Activated CD8-positive, alpha-beta memory T cell treated with anti-CD3 and anti-CD28 coated beads, Interleukin-2, amount 10 ng/mL, durations not matched to agents 7 days and 5 days (primary cell): Measurements from ENCODE around the gene C6orf89. TPM values are rescaled to one million over a fixed set of nuclear protein-coding genes. Genes with fewer than 3 reads are reported as not detected.
A peak's percentile ranks its signal among the peaks of the same experiment; 100 is the strongest.

Experiments used
- ATAC-seq: fragments of 150-1000 bp; cut with Tn5 transposase; one replicate; pipeline ENCODE4 v1.10.0; 2021; ENCODE audit warnings: moderate library complexity
- CTCF ChIA-PET: fragments of 350-600 bp; sonication (Branson Sonifier 250); formaldehyde crosslinking; loops from one replicate; lab custom pipeline; 2021; ENCODE audit warnings: antibody characterized with exemption; lab: Charles Lee
- DNase-seq: peaks from one replicate; pipeline ENCODE4 v3.0.0-alpha.2; 2020
- H3K27ac Mint-ChIP-seq: one replicate; pipeline ENCODE4 v1.8.0; 2021; ENCODE audit warnings: mild to moderate bottlenecking, mixed read lengths
- H3K27me3 Mint-ChIP-seq: one replicate; pipeline ENCODE4 v1.8.0; 2021; ENCODE audit warnings: mixed read lengths
- H3K36me3 Mint-ChIP-seq: one replicate; pipeline ENCODE4 v1.8.0; 2021; ENCODE audit warnings: mild to moderate bottlenecking, mixed read lengths
- H3K4me1 Mint-ChIP-seq: one replicate; pipeline ENCODE4 v1.8.0; 2021; ENCODE audit warnings: mixed read lengths
- H3K4me3 Mint-ChIP-seq: one replicate; pipeline ENCODE4 v1.8.0; 2021; ENCODE audit warnings: mild to moderate bottlenecking, moderate library complexity, mixed read lengths
- H3K9me3 Mint-ChIP-seq: one replicate; pipeline ENCODE4 v1.8.0; 2022; ENCODE audit warnings: low read depth, mixed read lengths
- total RNA-seq, 2 experiments: library from RNA; stranded (reverse); gene quantifications; one replicate each; pipeline ENCODE4 v1.2.3, GENCODE V29; 2021

Gene C6orf89
- total RNA-seq, 2 experiments from 2014 or later = 46.4 to 47.7 TPM

GRCh38 chr6:36907781-36908180 lies 22.0 kb downstream of the C6orf89 start:
- peaks cover 49% of the 10 kb centered on the region for H3K36me3 Mint-ChIP-seq
- H3K4me1 Mint-ChIP-seq = peaks cover 46% of the 10 kb centered on the region
- DNase-seq (no peak), ATAC-seq (no peak)
- no peak overlapping the region for H3K27ac Mint-ChIP-seq
- CTCF ChIA-PET = interaction anchor here (1.5 to 1.6 kb wide), 2 partner anchors 78 to 110 kb away, joined by 4 to 5 read pairs; partner anchors contain the start of gene MTCH1
- H3K4me3 Mint-ChIP-seq = no peak overlapping the region
- no peaks in the 10 kb centered on the region for H3K9me3 Mint-ChIP-seq
- no peaks in the 10 kb centered on the region for H3K27me3 Mint-ChIP-seq

GRCh38 chr6:36908747-36909146 lies 23.0 kb downstream of the C6orf89 start:
- Mint-ChIP-seq H3K9me3 (no peaks in the 10 kb centered on the region), H3K4me1 (peaks cover 55% of the 10 kb centered on the region), H3K36me3 (peaks cover 44% of the 10 kb centered on the region), H3K27ac (no peak overlapping the region), H3K4me3 (no peak overlapping the region), H3K27me3 (no peaks in the 10 kb centered on the region)
- ATAC-seq (no peak), DNase-seq (no peak)
- CTCF ChIA-PET = interaction anchor here (1.5 kb wide), 1 partner anchor 109 kb away, joined by 5 read pairs; no protein-coding TSS in a partner anchor

DNA sequence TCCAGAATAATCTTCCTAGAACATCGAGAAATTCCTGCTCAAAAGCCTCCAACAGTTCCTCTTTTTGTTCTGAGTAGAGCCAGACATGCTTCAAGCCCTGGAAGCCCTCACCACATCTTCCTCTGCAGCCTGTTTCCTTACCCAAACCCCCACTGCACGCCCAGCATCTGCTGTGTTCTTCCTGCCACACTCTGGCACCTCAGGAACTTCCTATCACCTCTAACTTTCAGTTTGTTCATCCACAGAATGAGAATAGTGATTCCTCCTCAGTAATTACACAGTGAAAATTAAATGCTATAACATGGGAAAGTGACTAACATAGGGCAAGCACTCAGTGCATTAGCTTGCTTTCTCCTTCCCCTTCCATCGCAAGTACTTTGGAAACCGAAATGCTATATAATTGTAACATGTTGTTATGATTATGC lies 26.3 kb downstream of the C6orf89 start:
- Mint-ChIP-seq H3K4me3 (peak overlapping the region; percentile 66), H3K27ac (peak overlapping the region; percentile 89), H3K36me3 (peaks cover 42% of the 10 kb centered on the region), H3K4me1 (peaks cover 63% of the 10 kb centered on the region), H3K27me3 (no peaks in the 10 kb centered on the region), H3K9me3 (no peaks in the 10 kb centered on the region)
- peak; percentile 28 for ATAC-seq
- CTCF ChIA-PET = interaction anchor here (0.6 to 6.9 kb wide), 5 partner anchors 9 to 107 kb away, joined by 3 to 43 read pairs (median 8); partner anchors contain the start of genes C6orf89 and PI16
- peak; percentile 64 for DNase-seq

- Mint-ChIP-seq H3K4me1 (peaks cover 61% of the 10 kb centered on the region), H3K27me3 (no peaks in the 10 kb centered on the region), H3K27ac (peak overlapping the region; percentile 89), H3K9me3 (no peaks in the 10 kb centered on the region), H3K36me3 (peaks cover 44% of the 10 kb centered on the region), H3K4me3 (peak overlapping the region; percentile 66)
- DNase-seq (peak; percentile 88), ATAC-seq (peak; percentile 89)
- CTCF ChIA-PET = interaction anchor here (0.9 to 6.9 kb wide), 4 partner anchors 27 to 106 kb away, joined by 3 to 43 read pairs (median 16); partner anchors contain the start of genes C6orf89 and PI16
Measured at GRCh38 chr6:36912586-36912985, 26.8 kb downstream of the C6orf89 start.

DNA sequence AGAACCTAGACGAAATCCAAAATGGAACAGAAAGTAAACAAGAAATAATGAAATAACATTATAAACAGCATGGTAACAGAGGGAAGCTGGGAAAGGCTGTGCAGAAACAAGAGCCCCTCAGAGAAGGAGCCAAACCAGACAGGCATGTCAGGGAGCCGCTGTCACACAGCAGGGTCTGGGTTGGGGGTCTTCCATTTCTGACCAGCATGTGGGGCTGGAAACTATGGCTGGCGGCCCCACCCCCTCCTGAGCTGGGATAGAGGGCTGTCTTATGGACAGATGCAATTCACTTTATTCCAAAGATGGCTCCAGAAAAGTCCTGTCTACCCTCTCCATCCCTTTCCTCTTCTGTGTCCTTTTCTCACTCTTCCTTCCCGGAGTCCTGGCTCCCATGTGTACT lies 27.3 kb downstream of the C6orf89 start:
- DNase-seq (peak; percentile 54), ATAC-seq (no peak)
- H3K27ac Mint-ChIP-seq = peak overlapping the region; percentile 89
- no peaks in the 10 kb centered on the region for H3K27me3 Mint-ChIP-seq
- peaks cover 42% of the 10 kb centered on the region for H3K36me3 Mint-ChIP-seq
- H3K9me3 Mint-ChIP-seq = no peaks in the 10 kb centered on the region
- H3K4me1 Mint-ChIP-seq = peaks cover 61% of the 10 kb centered on the region
- H3K4me3 Mint-ChIP-seq = peak overlapping the region; percentile 66
- CTCF ChIA-PET = interaction anchor here (0.7 to 6.9 kb wide), 5 partner anchors 10 to 106 kb away, joined by 3 to 43 read pairs (median 8); partner anchors contain the start of genes C6orf89 and PI16

GRCh38 chr6:36914227-36914794 lies 28.6 kb downstream of the C6orf89 start:
- peaks cover 57% of the 10 kb centered on the region for H3K4me1 Mint-ChIP-seq
- no peak overlapping the region for H3K4me3 Mint-ChIP-seq
- no peak for ATAC-seq

GRCh38 chr6:36915599-36915998 lies 29.8 kb downstream of the C6orf89 start:
- DNase-seq = no peak
- Mint-ChIP-seq H3K36me3 (peaks cover 40% of the 10 kb centered on the region), H3K4me3 (no peak overlapping the region), H3K27me3 (no peaks in the 10 kb centered on the region), H3K4me1 (peaks cover 58% of the 10 kb centered on the region), H3K27ac (peak overlapping the region; percentile 7), H3K9me3 (no peaks in the 10 kb centered on the region)
- CTCF ChIA-PET = interaction anchor here (1.9 to 6.9 kb wide), 3 partner anchors 30 to 103 kb away, joined by 4 to 43 read pairs (median 23); partner anchors contain the start of genes C6orf89 and PPIL1
- no peak for ATAC-seq

More at GRCh38 chr6:36914227-36914794, 28.6 kb downstream of the C6orf89 start:
- Mint-ChIP-seq H3K36me3 (peaks cover 37% of the 10 kb centered on the region), H3K27ac (peak overlapping the region; percentile 89), H3K9me3 (no peaks in the 10 kb centered on the region), H3K27me3 (no peaks in the 10 kb centered on the region)
- CTCF ChIA-PET = interaction anchor here (0.6 to 6.9 kb wide), 12 partner anchors 9 to 131 kb away, joined by 3 to 43 read pairs (median 4); partner anchors contain the start of genes C6orf89 and PPIL1
- no peak for DNase-seq

DNA sequence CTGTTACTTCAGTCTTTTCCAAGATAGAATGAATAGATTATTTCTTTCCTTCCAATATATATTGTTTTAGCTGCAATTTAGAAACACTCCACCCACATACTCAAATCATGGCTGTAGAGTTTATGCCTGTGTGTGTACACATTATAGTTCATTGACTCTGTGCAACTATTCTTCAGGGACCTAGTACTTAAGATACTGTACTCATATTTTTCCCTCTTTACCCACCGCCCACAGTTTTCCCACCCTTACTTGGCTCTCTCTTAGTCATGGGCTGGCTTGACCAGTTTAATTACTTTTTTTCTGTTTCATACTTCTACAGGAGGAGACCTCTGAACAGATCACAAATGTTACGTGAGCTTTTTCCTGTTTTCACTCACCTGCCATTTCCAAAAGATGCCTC lies 30.4 kb downstream of the C6orf89 start:
- Mint-ChIP-seq H3K27me3 (no peaks in the 10 kb centered on the region), H3K4me3 (no peak overlapping the region), H3K36me3 (peaks cover 41% of the 10 kb centered on the region), H3K27ac (no peak overlapping the region), H3K4me1 (peaks cover 52% of the 10 kb centered on the region), H3K9me3 (no peaks in the 10 kb centered on the region)
- CTCF ChIA-PET = interaction anchor here (1.1 to 6.9 kb wide), 3 partner anchors 20 to 103 kb away, joined by 3 to 43 read pairs (median 3); no protein-coding TSS in a partner anchor
- DNase-seq (no peak), ATAC-seq (no peak)

DNA sequence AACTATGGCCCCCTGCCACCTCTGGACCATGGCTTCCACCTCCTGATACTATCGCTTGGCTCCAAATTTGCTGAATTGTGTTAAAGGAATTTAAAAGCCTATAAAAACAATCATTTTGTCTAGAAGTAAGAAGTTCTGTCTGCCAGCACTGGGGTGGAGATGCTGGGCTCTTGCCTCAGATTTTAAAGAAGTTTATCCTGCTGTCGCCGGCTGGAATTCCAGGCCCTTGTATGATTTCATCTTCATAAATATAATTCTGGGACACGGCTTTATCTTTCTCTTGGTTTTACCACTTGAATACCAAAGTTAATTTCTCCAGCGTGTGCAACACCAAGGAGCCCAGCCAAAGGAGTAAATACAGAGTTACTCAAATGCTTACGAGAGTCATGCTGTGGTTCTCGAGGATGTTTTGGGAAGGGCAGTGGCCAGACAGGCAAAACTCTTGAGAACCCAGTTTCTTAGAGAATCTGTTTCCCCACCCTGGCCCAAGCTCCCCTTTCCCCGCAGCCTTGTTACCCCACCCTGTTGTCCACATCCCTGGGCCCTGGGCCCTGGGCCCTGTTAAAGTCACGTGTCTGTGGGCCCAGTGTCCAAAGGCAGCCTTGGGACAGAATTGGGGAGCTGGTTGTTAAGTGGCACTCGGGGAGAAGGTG lies 31.9 kb downstream of the C6orf89 start:
- ATAC-seq (no peak), DNase-seq (no peak)
- H3K27me3 Mint-ChIP-seq = no peaks in the 10 kb centered on the region
- no peak overlapping the region for H3K4me3 Mint-ChIP-seq
- H3K4me1 Mint-ChIP-seq = peaks cover 40% of the 10 kb centered on the region
- peaks cover 39% of the 10 kb centered on the region for H3K36me3 Mint-ChIP-seq
- H3K9me3 Mint-ChIP-seq = no peaks in the 10 kb centered on the region
- CTCF ChIA-PET = interaction anchor here (1.2 to 1.5 kb wide), 3 partner anchors 19 to 135 kb away, joined by 3 to 5 read pairs (median 3); no protein-coding TSS in a partner anchor
- H3K27ac Mint-ChIP-seq = no peak overlapping the region

DNA sequence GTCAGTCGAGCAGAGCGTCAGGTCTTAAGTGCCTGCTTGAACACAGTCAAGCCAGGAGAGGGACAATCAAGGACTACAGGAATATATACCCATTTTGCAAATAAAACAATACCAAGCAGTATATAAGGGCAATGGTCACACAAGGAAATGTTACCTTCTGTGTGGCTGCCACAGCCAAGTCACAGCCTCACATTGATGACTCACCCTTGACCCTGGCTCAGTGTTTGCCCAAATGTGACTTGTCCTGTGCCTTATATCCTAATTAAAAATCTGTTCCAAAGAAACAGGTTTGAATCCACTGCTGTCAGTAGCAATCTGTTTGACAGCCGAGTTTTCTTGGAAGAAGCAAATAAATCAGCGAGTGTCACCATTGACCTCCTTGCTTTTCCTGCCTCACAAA lies 34.3 kb downstream of the C6orf89 start:
- no peaks in the 10 kb centered on the region for H3K9me3 Mint-ChIP-seq
- no peak for ATAC-seq
- no peaks in the 10 kb centered on the region for H3K27me3 Mint-ChIP-seq
- no peak overlapping the region for H3K4me3 Mint-ChIP-seq
- no peak for DNase-seq
- peaks cover 41% of the 10 kb centered on the region for H3K4me1 Mint-ChIP-seq
- no peak overlapping the region for H3K27ac Mint-ChIP-seq
- H3K36me3 Mint-ChIP-seq = peaks cover 34% of the 10 kb centered on the region
- CTCF ChIA-PET = interaction anchor here (0.8 kb wide), 1 partner anchor 98 kb away, joined by 3 read pairs; no protein-coding TSS in a partner anchor

GRCh38 chr6:36920546-36920945 lies 34.8 kb downstream of the C6orf89 start:
- Mint-ChIP-seq H3K4me1 (peaks cover 41% of the 10 kb centered on the region), H3K27me3 (no peaks in the 10 kb centered on the region), H3K27ac (no peak overlapping the region), H3K36me3 (peaks cover 33% of the 10 kb centered on the region), H3K9me3 (no peaks in the 10 kb centered on the region), H3K4me3 (no peak overlapping the region)
- ATAC-seq = no peak
- CTCF ChIA-PET = interaction anchor here (0.8 kb wide), 1 partner anchor 97 kb away, joined by 3 read pairs; no protein-coding TSS in a partner anchor
- no peak for DNase-seq

GRCh38 chr6:36924131-36924530 lies 38.4 kb downstream of the C6orf89 start:
- no peak overlapping the region for H3K4me3 Mint-ChIP-seq
- H3K9me3 Mint-ChIP-seq = no peaks in the 10 kb centered on the region
- peaks cover 53% of the 10 kb centered on the region for H3K4me1 Mint-ChIP-seq
- DNase-seq (peak; percentile 55), ATAC-seq (peak; percentile 51)
- peaks cover 25% of the 10 kb centered on the region for H3K36me3 Mint-ChIP-seq
- CTCF ChIA-PET = interaction anchor here (1.0 to 1.8 kb wide), 5 partner anchors 10 to 286 kb away, joined by 3 to 6 read pairs (median 4); partner anchors contain the start of gene C6orf89
- no peaks in the 10 kb centered on the region for H3K27me3 Mint-ChIP-seq
- H3K27ac Mint-ChIP-seq = peak overlapping the region; percentile 81
